Neural cell (in vitro differentiated cells): ENCODE data around the gene NR4A3. TPM values are rescaled to one million over a fixed set of nuclear protein-coding genes. Genes with fewer than 3 reads are reported as not detected.

Source experiments
- H2AFZ ChIP-seq: fragments of 200-600, 300-800 bp; sonication (generic), shearing (Covaris generic); 2 replicates; pipeline ENCODE4 v1.6.0; 2014; ENCODE audit warnings: low read depth, mild to moderate bottlenecking, antibody characterized with exemption, low read length, moderate library complexity
- H3F3A ChIP-seq: fragments of 200-600 bp; shearing (Covaris generic); 2 replicates; pipeline ENCODE4 v1.6.1; 2016; ENCODE audit warnings: mild to moderate bottlenecking, moderate library complexity, mixed read lengths, antibody characterized with exemption, low read length; ENCODE audit not compliant: insufficient read depth, poor library complexity, severe bottlenecking
- H3K27ac ChIP-seq: fragments of 200-600, 300-800 bp; sonication (generic), shearing (Covaris generic); 2 replicates; pipeline ENCODE4 v1.5.1; 2014; ENCODE audit warnings: mild to moderate bottlenecking, low read length, moderate library complexity
- H3K27me3 ChIP-seq: fragments of 300-800, 200-600 bp; sonication (generic), shearing (Covaris generic); 2 replicates; pipeline ENCODE4 v1.6.0; 2014; ENCODE audit warnings: mild to moderate bottlenecking, low read depth, low read length, moderate library complexity; ENCODE audit not compliant: insufficient read depth
- H3K36me3 ChIP-seq: fragments of 300-800, 200-600 bp; sonication (generic), shearing (Covaris generic); 2 replicates; pipeline ENCODE4 v1.5.1; 2014; ENCODE audit warnings: mild to moderate bottlenecking, antibody characterized with exemption, low read length, moderate library complexity; ENCODE audit not compliant: insufficient read depth
- H3K4me2 ChIP-seq: fragments of 300-800, 200-600 bp; sonication (generic), shearing (Covaris generic); 2 replicates; pipeline ENCODE4 v1.6.0; 2014; ENCODE audit warnings: mild to moderate bottlenecking, low read length
- H3K4me3 ChIP-seq: fragments of 300-800, 200-600 bp; sonication (generic), shearing (Covaris generic); 2 replicates; pipeline ENCODE4 v1.5.1; 2014; ENCODE audit warnings: mild to moderate bottlenecking, low read length, moderate library complexity
- H3K79me2 ChIP-seq: fragments of 200-600 bp; shearing (Covaris generic); replicated peaks from 2 replicates; pipeline ENCODE4 v1.6.0; 2014; ENCODE audit warnings: mild to moderate bottlenecking, low read length, moderate library complexity; ENCODE audit not compliant: insufficient read depth
- H3K9ac ChIP-seq: fragments of 300-800, 200-600 bp; sonication (generic), shearing (Covaris generic); 2 replicates; pipeline ENCODE4 v1.6.1; 2016; ENCODE audit warnings: mild to moderate bottlenecking, low read length, mixed read lengths
- H3K9me2 ChIP-seq: fragments of 200-600 bp; shearing (Covaris generic); 2 replicates; pipeline ENCODE4 v1.6.1; 2016; ENCODE audit warnings: mild to moderate bottlenecking, low read length, mixed read lengths; ENCODE audit not compliant: insufficient read depth
- H3K9me3 ChIP-seq: fragments of 200-600, 300-800 bp; sonication (generic), shearing (Covaris generic); 2 replicates; pipeline ENCODE4 v1.6.1; 2016; ENCODE audit warnings: mild to moderate bottlenecking, mixed run types, low read length, moderate library complexity, mixed read lengths
- H4K20me1 ChIP-seq: fragments of 200-600 bp; shearing (Covaris generic); 2 replicates; pipeline ENCODE4 v1.6.1; 2016; ENCODE audit warnings: mild to moderate bottlenecking, mixed run types; ENCODE audit not compliant: insufficient read depth
- EP300 ChIP-seq: fragments of 450-650 bp; conservative IDR thresholded peaks from 2 replicates; pipeline ENCODE4 v1.6.1; 2014; ENCODE audit warnings: antibody characterized with exemption, mild to moderate bottlenecking, moderate library complexity; ENCODE audit not compliant: poor library complexity, severe bottlenecking
- EZH2 ChIP-seq: fragments of 200-600, 300-800 bp; shearing (Covaris generic), sonication (generic); IDR thresholded peaks from 2 replicates; pipeline ENCODE4 v1.6.1; 2014; ENCODE audit warnings: antibody characterized with exemption, low read length, borderline replicate concordance, mild to moderate bottlenecking; ENCODE audit not compliant: insufficient read depth, poor library complexity, severe bottlenecking
- MXI1 ChIP-seq: fragments of 450-650 bp; conservative IDR thresholded peaks from 2 replicates; pipeline ENCODE4 v1.6.1; 2014; ENCODE audit warnings: antibody characterized with exemption, mild to moderate bottlenecking; ENCODE audit not compliant: poor library complexity, severe bottlenecking
- POLR2AphosphoS5 ChIP-seq: IDR thresholded peaks from 2 replicates; pipeline ENCODE4 v1.6.1; 2012
- RAD21 ChIP-seq: fragments of 450-650 bp; conservative IDR thresholded peaks from 2 replicates; pipeline ENCODE4 v1.6.1; 2014; ENCODE audit warnings: antibody characterized with exemption, mild to moderate bottlenecking, moderate library complexity
- SMC3 ChIP-seq: fragments of 450-650 bp; conservative IDR thresholded peaks from 2 replicates; pipeline ENCODE4 v1.6.1; 2014; ENCODE audit warnings: antibody characterized with exemption, mild to moderate bottlenecking, moderate library complexity; ENCODE audit not compliant: poor library complexity
- TAF1 ChIP-seq: IDR thresholded peaks from 2 replicates; pipeline ENCODE4 v1.6.1; 2012; ENCODE audit warnings: low read depth
- polyA plus RNA-seq: library from polyadenylated mRNA; depleted of rRNA; stranded (reverse); fragments of >200 nt; gene quantifications from 2 replicates; pipeline ENCODE4 v1.2.3, GENCODE V29; 2014
- TF ChIP-seq, protein P1 (sequence below): IDR thresholded peaks from 2 replicates; pipeline ENCODE4 v1.6.1; 2012; ENCODE audit warnings: borderline replicate concordance
- TF ChIP-seq, protein P2 (sequence below): fragments of 450-650 bp; IDR thresholded peaks from 2 replicates; pipeline ENCODE4 v1.5.1; 2014; ENCODE audit warnings: antibody characterized with exemption, mild to moderate bottlenecking, moderate library complexity; ENCODE audit not compliant: poor library complexity, severe bottlenecking

Gene NR4A3
- polyA plus RNA-seq, 1 donor from 2014 or later, result 2.7 TPM

DNA sequence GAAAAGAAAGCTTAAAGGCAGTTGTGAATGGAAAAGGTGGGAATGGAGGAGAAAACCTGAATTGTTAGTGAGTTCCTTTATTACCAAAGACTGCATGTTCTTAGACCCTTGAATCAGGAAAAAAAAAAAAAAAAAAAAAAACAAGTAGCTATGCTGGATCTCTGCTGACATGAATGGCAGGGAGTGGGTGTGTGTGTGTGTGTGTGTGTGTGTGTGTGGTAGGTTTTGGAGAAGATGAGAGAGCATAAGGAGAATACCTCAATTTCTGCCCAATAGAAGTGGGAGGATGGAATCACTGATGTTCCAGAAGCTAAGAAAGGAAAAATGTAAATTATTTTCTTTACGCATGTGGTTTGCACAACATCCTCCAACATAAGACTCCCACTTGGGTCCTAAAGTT lies 25.5 kb upstream of the NR4A3 start:
- no peaks in the 10 kb centered on the region for H3F3A ChIP-seq
- no peak overlapping the region for H3K27ac ChIP-seq
- H3K9me2 ChIP-seq, result no peaks in the 10 kb centered on the region
- no peak overlapping the region for H3K4me2 ChIP-seq
- no peak overlapping the region for H2AFZ ChIP-seq
- H3K9me3 ChIP-seq, result no peaks in the 10 kb centered on the region
- TF ChIP-seq EP300 (no peak), SMC3 (no peak), MXI1 (no peak), RAD21 (no peak), TAF1 (no peak), EZH2 (no peak), POLR2AphosphoS5 (no peak)
- TF ChIP-seq, protein P1, sequence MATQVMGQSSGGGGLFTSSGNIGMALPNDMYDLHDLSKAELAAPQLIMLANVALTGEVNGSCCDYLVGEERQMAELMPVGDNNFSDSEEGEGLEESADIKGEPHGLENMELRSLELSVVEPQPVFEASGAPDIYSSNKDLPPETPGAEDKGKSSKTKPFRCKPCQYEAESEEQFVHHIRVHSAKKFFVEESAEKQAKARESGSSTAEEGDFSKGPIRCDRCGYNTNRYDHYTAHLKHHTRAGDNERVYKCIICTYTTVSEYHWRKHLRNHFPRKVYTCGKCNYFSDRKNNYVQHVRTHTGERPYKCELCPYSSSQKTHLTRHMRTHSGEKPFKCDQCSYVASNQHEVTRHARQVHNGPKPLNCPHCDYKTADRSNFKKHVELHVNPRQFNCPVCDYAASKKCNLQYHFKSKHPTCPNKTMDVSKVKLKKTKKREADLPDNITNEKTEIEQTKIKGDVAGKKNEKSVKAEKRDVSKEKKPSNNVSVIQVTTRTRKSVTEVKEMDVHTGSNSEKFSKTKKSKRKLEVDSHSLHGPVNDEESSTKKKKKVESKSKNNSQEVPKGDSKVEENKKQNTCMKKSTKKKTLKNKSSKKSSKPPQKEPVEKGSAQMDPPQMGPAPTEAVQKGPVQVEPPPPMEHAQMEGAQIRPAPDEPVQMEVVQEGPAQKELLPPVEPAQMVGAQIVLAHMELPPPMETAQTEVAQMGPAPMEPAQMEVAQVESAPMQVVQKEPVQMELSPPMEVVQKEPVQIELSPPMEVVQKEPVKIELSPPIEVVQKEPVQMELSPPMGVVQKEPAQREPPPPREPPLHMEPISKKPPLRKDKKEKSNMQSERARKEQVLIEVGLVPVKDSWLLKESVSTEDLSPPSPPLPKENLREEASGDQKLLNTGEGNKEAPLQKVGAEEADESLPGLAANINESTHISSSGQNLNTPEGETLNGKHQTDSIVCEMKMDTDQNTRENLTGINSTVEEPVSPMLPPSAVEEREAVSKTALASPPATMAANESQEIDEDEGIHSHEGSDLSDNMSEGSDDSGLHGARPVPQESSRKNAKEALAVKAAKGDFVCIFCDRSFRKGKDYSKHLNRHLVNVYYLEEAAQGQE, result no peak
- TF ChIP-seq, protein P2, sequence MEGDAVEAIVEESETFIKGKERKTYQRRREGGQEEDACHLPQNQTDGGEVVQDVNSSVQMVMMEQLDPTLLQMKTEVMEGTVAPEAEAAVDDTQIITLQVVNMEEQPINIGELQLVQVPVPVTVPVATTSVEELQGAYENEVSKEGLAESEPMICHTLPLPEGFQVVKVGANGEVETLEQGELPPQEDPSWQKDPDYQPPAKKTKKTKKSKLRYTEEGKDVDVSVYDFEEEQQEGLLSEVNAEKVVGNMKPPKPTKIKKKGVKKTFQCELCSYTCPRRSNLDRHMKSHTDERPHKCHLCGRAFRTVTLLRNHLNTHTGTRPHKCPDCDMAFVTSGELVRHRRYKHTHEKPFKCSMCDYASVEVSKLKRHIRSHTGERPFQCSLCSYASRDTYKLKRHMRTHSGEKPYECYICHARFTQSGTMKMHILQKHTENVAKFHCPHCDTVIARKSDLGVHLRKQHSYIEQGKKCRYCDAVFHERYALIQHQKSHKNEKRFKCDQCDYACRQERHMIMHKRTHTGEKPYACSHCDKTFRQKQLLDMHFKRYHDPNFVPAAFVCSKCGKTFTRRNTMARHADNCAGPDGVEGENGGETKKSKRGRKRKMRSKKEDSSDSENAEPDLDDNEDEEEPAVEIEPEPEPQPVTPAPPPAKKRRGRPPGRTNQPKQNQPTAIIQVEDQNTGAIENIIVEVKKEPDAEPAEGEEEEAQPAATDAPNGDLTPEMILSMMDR, result no peak
- no peaks in the 10 kb centered on the region for H3K79me2 ChIP-seq
- no peak overlapping the region for H3K9ac ChIP-seq
- H3K27me3 ChIP-seq, result no peaks in the 10 kb centered on the region
- no peaks in the 10 kb centered on the region for H4K20me1 ChIP-seq
- H3K4me3 ChIP-seq, result no peak overlapping the region
- no peaks in the 10 kb centered on the region for H3K36me3 ChIP-seq

DNA sequence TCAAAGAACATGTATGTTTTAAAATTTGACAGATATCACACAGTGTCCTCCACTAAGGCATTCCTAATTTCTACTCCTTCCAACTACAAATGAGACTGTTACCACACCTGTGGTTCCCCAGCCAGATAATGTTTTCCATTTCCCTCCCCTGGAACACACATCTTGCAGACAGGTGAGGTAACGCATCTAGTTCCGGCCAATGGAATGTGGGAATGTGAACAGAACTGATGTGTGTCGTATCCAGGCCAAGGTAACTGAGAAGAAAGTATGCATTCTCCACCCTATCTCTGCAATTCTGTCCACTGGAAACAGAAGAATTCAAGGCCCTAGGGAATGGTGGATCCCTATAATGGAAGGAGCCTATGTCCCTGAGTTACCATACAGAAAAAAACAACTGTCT lies 19.9 kb upstream of the NR4A3 start:
- Histone ChIP-seq H3K27me3 (no peaks in the 10 kb centered on the region), H3K9ac (no peak overlapping the region), H3K27ac (no peak overlapping the region), H4K20me1 (no peaks in the 10 kb centered on the region), H2AFZ (no peak overlapping the region), H3F3A (no peaks in the 10 kb centered on the region), H3K9me3 (no peaks in the 10 kb centered on the region), H3K4me2 (no peak overlapping the region), H3K9me2 (no peaks in the 10 kb centered on the region), H3K36me3 (peaks cover 5% of the 10 kb centered on the region), H3K79me2 (peaks cover 26% of the 10 kb centered on the region), H3K4me3 (no peak overlapping the region)
- TF ChIP-seq MXI1 (no peak), POLR2AphosphoS5 (no peak), EZH2 (no peak), EP300 (no peak), RAD21 (no peak)
- TF ChIP-seq, protein P2, result no peak
